Activated naive CD4-positive, alpha-beta T cell (primary cell): ENCODE results near the gene TRNP1.

Experiments used
- DNase-seq, 4 experiments: peaks; one replicate each; lab custom pipeline; 2025; lab: John Stamatoyannopoulos, UW

Gene TRNP1

GRCh38 chr1:27026621-27027574 is 33.4 kb downstream of the TRNP1 start:
- DNase-seq = no peak

- DNase-seq = no peak
Observed at GRCh38 chr1:27027575-27028250, 34.2 kb downstream of the TRNP1 start.

GRCh38 chr1:27029517-27029916 is 36.0 kb downstream of the TRNP1 start:
- DNase-seq = no peak

GRCh38 chr1:27031235-27032118 is 38.0 kb downstream of the TRNP1 start:
- DNase-seq = no peak

- DNase-seq = no peak
Observed at GRCh38 chr1:27032119-27032461, 38.6 kb downstream of the TRNP1 start.

GRCh38 chr1:27033043-27033746 is 39.7 kb downstream of the TRNP1 start:
- no peak for DNase-seq

GRCh38 chr1:27035344-27035743 is 41.9 kb downstream of the TRNP1 start:
- DNase-seq = no peak

GRCh38 chr1:27036718-27037117 is 43.2 kb downstream of the TRNP1 start:
- no peak for DNase-seq

GRCh38 chr1:27037518-27037917 is 44.0 kb downstream of the TRNP1 start:
- no peak for DNase-seq

- no peak for DNase-seq
Observed at GRCh38 chr1:27038020-27038419, 44.5 kb downstream of the TRNP1 start.

GRCh38 chr1:27042670-27043069 is 49.2 kb downstream of the TRNP1 start:
- DNase-seq = no peak

- DNase-seq = peak; percentile 89 to 98 (median 92)
Observed at GRCh38 chr1:27044613-27045151, 51.2 kb downstream of the TRNP1 start.

GRCh38 chr1:27045973-27046558 is 52.6 kb downstream of the TRNP1 start:
- peak; percentile 23 to 61 (median 38) for DNase-seq

- DNase-seq = no peak
Observed at GRCh38 chr1:27047914-27048313, 54.4 kb downstream of the TRNP1 start.

GRCh38 chr1:27049100-27049499 is 55.6 kb downstream of the TRNP1 start:
- no peak for DNase-seq

- no peak for DNase-seq
Observed at GRCh38 chr1:27049607-27050006, 56.1 kb downstream of the TRNP1 start.
